HepG2 (cell line): ENCODE results near the gene GNG7. TPM values are rescaled to one million over a fixed set of nuclear protein-coding genes. Genes with fewer than 3 reads are reported as not detected.

Source experiments
- CREB1 ChIP-seq, 2 experiments: fragments of 450-650 bp in 1 of 2; IDR thresholded peaks; 2 replicates each; pipeline ENCODE4 v1.6.1; 2016 to 2017; ENCODE audit warnings: control low read depth in 1 of 2, mild to moderate bottlenecking in 1 of 2, missing compliant biosample characterization in 1 of 2, missing genetic modification characterization in 1 of 2
- FOXA3 ChIP-seq: IDR thresholded peaks from 2 replicates; pipeline ENCODE4 v1.6.1; 2016; ENCODE audit warnings: missing genetic modification reagents, missing compliant biosample characterization
- HNRNPK ChIP-seq: fragments of 200-400 bp; formaldehyde crosslinking; IDR thresholded peaks from 2 replicates; pipeline ENCODE4 v1.6.1; 2018; ENCODE audit warnings: low read length, low read depth, moderate library complexity, mild to moderate bottlenecking; ENCODE audit not compliant: poor library complexity, severe bottlenecking
- IKZF4 ChIP-seq: sonication (generic); formaldehyde crosslinking; IDR thresholded peaks from 2 replicates; pipeline ENCODE4 v1.5.1; 2020; ENCODE audit warnings: borderline replicate concordance, mild to moderate bottlenecking, low read depth, missing genetic modification reagents; ENCODE audit errors: not compliant biosample characterization
- LBX2 ChIP-seq: sonication (generic); formaldehyde crosslinking; IDR thresholded peaks from 2 replicates; pipeline ENCODE4 v1.5.0; 2020; ENCODE audit warnings: missing genetic modification reagents, mild to moderate bottlenecking, borderline replicate concordance
- MLLT10 ChIP-seq: sonication (generic); formaldehyde crosslinking; IDR thresholded peaks from 2 replicates; pipeline ENCODE4 v1.4.0; 2020; ENCODE audit warnings: missing genetic modification reagents
- MXI1 ChIP-seq: IDR thresholded peaks from 3 replicates; pipeline ENCODE4 v1.6.1; 2012; ENCODE audit warnings: low read depth, low read length, inconsistent platforms, borderline replicate concordance
- NCOA2 ChIP-seq: sonication (generic); formaldehyde crosslinking; IDR thresholded peaks from 2 replicates; pipeline ENCODE4 v1.8.0; 2022; ENCODE audit warnings: inconsistent platforms
- NCOR1 ChIP-seq: fragments of 200-600 bp; sonication (generic); IDR thresholded peaks from 2 replicates; pipeline ENCODE4 v1.7.0; 2017; ENCODE audit warnings: antibody characterized with exemption, low read length, borderline replicate concordance
- NFRKB ChIP-seq: fragments of 450-650 bp; IDR thresholded peaks from 2 replicates; pipeline ENCODE4 v1.6.1; 2017
- PHF20 ChIP-seq: sonication (generic); formaldehyde crosslinking; IDR thresholded peaks from 2 replicates; pipeline ENCODE4 v1.5.0; 2020; ENCODE audit warnings: mild to moderate bottlenecking, missing genetic modification reagents
- RFX3 ChIP-seq: IDR thresholded peaks from 2 replicates; pipeline ENCODE4 v1.6.1; 2016; ENCODE audit warnings: missing biosample characterization, missing genetic modification reagents
- SP2 ChIP-seq: sonication (generic); formaldehyde crosslinking; IDR thresholded peaks from 2 replicates; pipeline ENCODE4 v1.5.1; 2020; ENCODE audit warnings: mild to moderate bottlenecking, missing genetic modification reagents
- SP4 ChIP-seq: sonication (generic); formaldehyde crosslinking; IDR thresholded peaks from 2 replicates; pipeline ENCODE4 v1.8.1; 2023; ENCODE audit warnings: mild to moderate bottlenecking, missing genetic modification reagents
- TBX3 ChIP-seq: fragments of 450-650 bp; IDR thresholded peaks from 2 replicates; pipeline ENCODE4 v1.6.1; 2017; ENCODE audit warnings: antibody characterized with exemption, mild to moderate bottlenecking, inconsistent platforms, borderline replicate concordance
- THYN1 ChIP-seq: sonication (generic); formaldehyde crosslinking; IDR thresholded peaks from 2 replicates; pipeline ENCODE4 v1.8.1; 2023; ENCODE audit warnings: low read depth, mild to moderate bottlenecking, moderate library complexity, missing genetic modification reagents, borderline replicate concordance
- ZBTB21 ChIP-seq: sonication (generic); formaldehyde crosslinking; IDR thresholded peaks from 2 replicates; pipeline ENCODE4 v1.4.0; 2020; ENCODE audit warnings: missing genetic modification reagents
- ZBTB3 ChIP-seq: sonication (generic); formaldehyde crosslinking; IDR thresholded peaks from 2 replicates; pipeline ENCODE4 v1.4.0; 2020; ENCODE audit warnings: low read depth, mild to moderate bottlenecking, moderate library complexity, missing genetic modification reagents, borderline replicate concordance
- ZFY ChIP-seq: sonication (generic); formaldehyde crosslinking; IDR thresholded peaks from 2 replicates; pipeline ENCODE4 v1.4.0; 2020; ENCODE audit warnings: missing genetic modification reagents
- ZHX2 ChIP-seq, 2 experiments: sonication (generic) in 1 of 2; formaldehyde crosslinking in 1 of 2; IDR thresholded peaks; 2 replicates each; pipeline versions ENCODE4 v1.6.1 to v1.9.0; 2014 to 2022; ENCODE audit warnings: antibody characterized with exemption in 1 of 2, borderline replicate concordance in 1 of 2, inconsistent platforms in 1 of 2, low read depth in 1 of 2, missing genetic modification reagents in 1 of 2
- ZMAT3 ChIP-seq: sonication (generic); formaldehyde crosslinking; conservative IDR thresholded peaks from 2 replicates; pipeline ENCODE4 v1.7.0; 2021; ENCODE audit warnings: missing genetic modification reagents
- ZMYM2 ChIP-seq: sonication (generic); formaldehyde crosslinking; IDR thresholded peaks from 2 replicates; pipeline ENCODE4 v1.8.0; 2022; ENCODE audit warnings: mild to moderate bottlenecking, missing genetic modification reagents
- ZZZ3 ChIP-seq: sonication (generic); formaldehyde crosslinking; IDR thresholded peaks from 2 replicates; pipeline ENCODE4 v1.4.0; 2020; ENCODE audit warnings: missing genetic modification reagents, mild to moderate bottlenecking, borderline replicate concordance
- polyA plus RNA-seq, 8 experiments: library from polyadenylated mRNA; depleted of rRNA in 3 of 8; stranded (reverse) in 7 of 8; unstranded in 1 of 8; fragments of >200 nt; fragmentation: Illumina TruSeq in 4 of 8; extraction: Trizol in 4 of 8; gene quantifications; 2 replicates each; pipeline versions ENCODE4 v1.2.1 to v1.2.3, GENCODE V29; 2011 to 2016; ENCODE audit warnings: low read depth in 4 of 8, missing spikeins in 1 of 8, mixed read lengths in 1 of 8; ENCODE audit not compliant: insufficient read depth in 1 of 8
- total RNA-seq, 5 experiments: library from RNA; depleted of rRNA; stranded (reverse); fragments of >200 nt; fragmentation: Illumina TruSeq; extraction: Trizol; gene quantifications; 2 replicates each; pipeline ENCODE4 v1.2.3, GENCODE V29; 2016; ENCODE audit warnings: low read depth in 1 of 5

GNG7 gene
- total and polyA plus RNA-seq, 2 of the 13 experiments (the other 11 are each of a cell fraction or from before 2014, with no cell fraction given) = 1.4 to 3.3 TPM

DNA sequence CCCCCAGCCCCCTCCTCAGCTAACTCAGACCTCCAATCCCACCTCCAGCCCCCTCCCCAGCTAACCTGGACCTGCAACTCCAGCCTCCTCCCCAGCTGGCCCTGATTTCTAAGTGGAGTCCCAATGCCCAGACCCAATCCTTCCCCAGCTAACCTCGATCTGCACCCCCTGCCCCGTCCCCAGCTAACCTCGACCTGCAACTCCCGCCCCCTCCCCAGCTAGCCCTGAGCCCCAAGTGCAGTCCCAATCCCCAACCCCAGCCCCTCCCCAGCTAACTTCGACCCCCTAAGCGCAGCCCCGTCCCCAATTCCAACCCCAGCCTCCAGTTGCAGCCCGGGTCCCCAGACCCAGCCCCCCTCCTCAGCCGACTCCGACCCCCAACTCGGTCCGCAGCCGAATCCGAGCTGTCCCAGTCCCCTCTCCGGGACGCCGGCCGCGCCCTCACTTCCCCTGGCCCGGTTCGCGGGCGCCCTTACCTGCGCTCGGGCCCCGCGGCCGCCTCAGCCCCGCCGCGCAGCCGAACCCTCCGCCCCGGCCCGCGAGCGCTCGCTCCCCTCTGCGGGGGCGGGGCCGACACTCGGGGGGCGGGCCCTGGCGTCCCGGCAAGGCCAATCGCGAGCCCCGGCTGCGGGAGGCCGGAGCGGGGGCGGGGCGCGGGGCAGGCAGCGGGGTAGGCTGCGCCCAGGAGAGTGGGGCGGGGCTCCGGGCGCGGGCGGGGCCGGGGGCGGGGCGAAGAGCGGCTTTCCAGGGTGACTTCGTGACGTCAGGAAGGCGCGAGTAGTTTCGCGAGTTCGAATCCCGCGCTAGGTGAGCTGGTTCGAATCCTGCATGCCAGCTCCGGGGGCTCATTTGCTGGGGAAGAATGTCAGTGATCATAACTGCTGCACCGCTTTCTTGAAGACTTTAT, at the start of gene GNG7 (continued):
- TF ChIP-seq MXI1 (peak; percentile 11; the same call in 1 of the 3 replicates), LBX2 (no peak), HNRNPK (peak; percentile 65), NFRKB (no peak), CREB1 (IDR thresholded peaks at IDR 0.05) (peak; percentile 91), CREB1 (CRISPR knock-in tag; IDR thresholded peaks at IDR 0.05) (no peak; the same call in 1 of the 2 replicates), ZZZ3 (CRISPR knock-in tag) (no peak), ZHX2 (IDR thresholded peaks at IDR 0.05; ENCODE audit: low read depth) (peak; percentile 45; the same call in 1 of the 2 replicates), ZHX2 (CRISPR knock-in tag; IDR thresholded peaks at IDR 0.05; ENCODE audit: borderline replicate concordance) (no peak), NCOR1 (0 out of 2 replicates have a peak, but pooled peaks have one; percentile 38), ZBTB3 (no peak), PHF20 (CRISPR knock-in tag) (peak; percentile 52; the same call in 1 of the 2 replicates), ZMAT3 (CRISPR knock-in tag) (0 out of 2 replicates have a peak, but pooled peaks have one; percentile 59), TBX3 (no peak), FOXA3 (0 out of 2 replicates have a peak, but pooled peaks have one; percentile 11), ZFY (peak; percentile 59), IKZF4 (CRISPR knock-in tag) (no peak), MLLT10 (CRISPR knock-in tag) (no peak), THYN1 (CRISPR knock-in tag) (no peak), ZMYM2 (CRISPR knock-in tag) (peak; percentile 39; the same call in 1 of the 2 replicates), NCOA2 (CRISPR knock-in tag) (0 out of 2 replicates have a peak, but pooled peaks have one; percentile 9), RFX3 (no peak), SP2 (peak; percentile 76; the same call in 1 of the 2 replicates), SP4 (CRISPR knock-in tag) (peak; percentile 98), ZBTB21 (CRISPR knock-in tag) (peak; percentile 80)
